MM.1S (cell line): Measurements from ENCODE around the gene JHY.

ENCODE experiments used
- EZH2 ChIP-seq: fragments of 300-600 bp; sonication (generic); optimal IDR thresholded peaks from 2 replicates; pipeline ENCODE3; 2017; ENCODE audit warnings: low read depth, mild to moderate bottlenecking, antibody characterized with exemption, low read length, mixed read lengths
- EZH2phosphoT487 ChIP-seq: fragments of 300-600 bp; sonication (generic); IDR thresholded peaks from 2 replicates; pipeline ENCODE4 v1.6.1; 2018; ENCODE audit warnings: antibody characterized with exemption, low read length
- TF ChIP-seq, protein P1 (sequence below): fragments of 300-600 bp; sonication (generic); IDR thresholded peaks from 2 replicates; pipeline ENCODE4 v1.5.1; 2016; ENCODE audit warnings: antibody characterized with exemption, low read length, mixed read lengths

DNA sequence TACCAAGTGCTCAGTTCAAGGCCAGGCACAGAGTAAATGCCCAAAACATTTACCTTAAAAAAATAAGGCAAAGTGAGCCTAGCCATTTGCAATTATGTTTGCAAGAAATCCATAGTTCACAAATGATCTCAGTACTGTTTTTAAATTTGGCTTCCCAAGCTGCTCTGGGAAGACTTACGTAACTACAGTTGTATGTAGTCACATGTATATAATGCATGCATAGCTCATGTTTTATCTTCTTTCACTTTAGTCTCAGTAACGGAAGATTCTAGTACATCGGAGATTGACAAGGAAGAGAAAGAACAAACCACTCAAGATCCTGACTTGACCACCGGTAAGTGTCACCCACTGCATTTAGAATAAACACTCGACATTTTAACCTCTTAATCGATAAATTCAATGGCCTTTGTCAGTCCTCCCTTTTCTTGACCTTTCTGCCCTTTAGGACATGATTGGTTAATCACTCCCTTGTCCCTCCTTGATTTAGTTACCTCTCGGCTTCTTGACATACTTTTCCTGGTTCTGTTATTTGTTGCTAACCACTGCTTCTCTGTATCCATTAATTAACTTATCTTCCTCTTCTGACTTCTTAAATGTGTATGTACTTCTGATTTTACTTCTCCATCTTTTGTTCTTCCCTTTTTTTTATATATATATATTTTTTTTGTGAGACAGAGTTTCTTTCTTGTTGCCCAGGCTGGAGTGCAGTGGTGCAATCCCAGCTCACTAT, 18.0 kb upstream of the JHY start:
- TF ChIP-seq EZH2 (no peak), EZH2phosphoT487 (no peak)
- TF ChIP-seq, protein P1, sequence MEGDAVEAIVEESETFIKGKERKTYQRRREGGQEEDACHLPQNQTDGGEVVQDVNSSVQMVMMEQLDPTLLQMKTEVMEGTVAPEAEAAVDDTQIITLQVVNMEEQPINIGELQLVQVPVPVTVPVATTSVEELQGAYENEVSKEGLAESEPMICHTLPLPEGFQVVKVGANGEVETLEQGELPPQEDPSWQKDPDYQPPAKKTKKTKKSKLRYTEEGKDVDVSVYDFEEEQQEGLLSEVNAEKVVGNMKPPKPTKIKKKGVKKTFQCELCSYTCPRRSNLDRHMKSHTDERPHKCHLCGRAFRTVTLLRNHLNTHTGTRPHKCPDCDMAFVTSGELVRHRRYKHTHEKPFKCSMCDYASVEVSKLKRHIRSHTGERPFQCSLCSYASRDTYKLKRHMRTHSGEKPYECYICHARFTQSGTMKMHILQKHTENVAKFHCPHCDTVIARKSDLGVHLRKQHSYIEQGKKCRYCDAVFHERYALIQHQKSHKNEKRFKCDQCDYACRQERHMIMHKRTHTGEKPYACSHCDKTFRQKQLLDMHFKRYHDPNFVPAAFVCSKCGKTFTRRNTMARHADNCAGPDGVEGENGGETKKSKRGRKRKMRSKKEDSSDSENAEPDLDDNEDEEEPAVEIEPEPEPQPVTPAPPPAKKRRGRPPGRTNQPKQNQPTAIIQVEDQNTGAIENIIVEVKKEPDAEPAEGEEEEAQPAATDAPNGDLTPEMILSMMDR = no peak
